Right lobe of liver (tissue), 6 donors: Measurements from ENCODE around the gene RBPJL. TPM values are rescaled to one million over a fixed set of nuclear protein-coding genes. Genes with fewer than 3 reads are reported as not detected.
"Not testable (repeated sequence)": the region's sequence is repeated elsewhere in the genome, so short reads cannot be mapped to it uniquely, and the experiment has no call there.

Source experiments
- ATAC-seq, 4 donors: fragments of 200-7000 bp; cut with Tn5 transposase; one replicate each; pipeline ENCODE4 v1.9.1; 2020; ENCODE audit warnings: mild to moderate bottlenecking in 4 of 4, moderate library complexity in 4 of 4
- DNase-seq, 3 donors: peaks; one replicate each; pipeline ENCODE4 v3.0.0-alpha.2; 2020
- H3K27ac ChIP-seq, 3 donors: fragments of 200-600 bp; one replicate each; pipeline ENCODE4 v1.8.0; 2022
- H3K27me3 ChIP-seq, 2 donors: fragments of 200-600 bp; one replicate each; pipeline ENCODE4 v1.8.0; 2022
- H3K36me3 ChIP-seq, 4 donors: fragments of 200-600 bp; sonication (generic) in 1 of 4; one replicate each; pipeline versions ENCODE4 v1.5.1 to v1.8.0; 2017 to 2022; ENCODE audit warnings: control low read depth in 1 of 4
- H3K4me1 ChIP-seq, 4 donors: fragments of 200-600 bp; sonication (generic) in 1 of 4; one replicate each; pipeline versions ENCODE4 v1.5.1 to v1.8.0; 2017 to 2022; ENCODE audit warnings: control low read depth in 1 of 4
- H3K4me3 ChIP-seq, 3 donors: fragments of 200-600 bp; one replicate each; pipeline ENCODE4 v1.8.0; 2022
- H3K9me3 ChIP-seq, 4 donors: fragments of 200-600 bp; sonication (generic) in 1 of 4; one replicate each; pipeline versions ENCODE4 v1.5.1 to v1.8.0; 2017 to 2022; ENCODE audit warnings: control low read depth in 1 of 4
- CTCF ChIP-seq, 4 donors: fragments of 200-600 bp in 3 of 4; fragments of 450-650 bp in 1 of 4; IDR thresholded peaks; one replicate each; pipeline versions ENCODE4 v1.5.1 to v1.8.0; 2016 to 2022; ENCODE audit warnings: antibody characterized with exemption in 4 of 4, mild to moderate bottlenecking in 2 of 4
- POLR2A ChIP-seq: fragments of 450-650 bp; IDR thresholded peaks from one replicate; pipeline ENCODE4 v1.6.1; 2017; ENCODE audit warnings: antibody characterized with exemption, mild to moderate bottlenecking
- WGBS: methylation state at CpG from one replicate; pipeline ENCODE4 v1.1.6; 2018; ENCODE audit warnings: low coverage, low lambda C conversion rate; ENCODE audit not compliant: insufficient coverage; ENCODE audit errors: missing lambda C conversion rate; 5-methylcytosine and 5-hydroxymethylcytosine counted together
- intact Hi-C, 2 donors: fragments of 100-400 bp; cut with DNase I; formaldehyde crosslinking; loops; one replicate each; pipeline versions ENCODE4 v1.11.2 to v1.14.1; 2022
- total RNA-seq, 6 experiments: library from RNA; depleted of rRNA in 2 of 6; stranded (reverse); fragments of >200 nt in 2 of 6; fragmentation: NEBNext Ultra II Directional in 3 of 6; extraction: Animal tissue kit (Norgen Biotek cat#: 25700) in 3 of 6; gene quantifications; one replicate each; pipeline versions ENCODE4 v1.1.0 to v1.2.4, GENCODE V29; 2016 to 2023
- donor health status: DM: no; HTN: yes; CAD: no.
- donor health status: DM: no; HTN: no; CAD: no.
- donor health status: DM: no; HTN: no; CAD: no.
- donor health status: DM: no; HTN: yes; CAD: no.
- donor health status: DM: no; HTN: yes; CAD: no.

RBPJL gene
- total RNA-seq, 6 experiments from 2014 or later = not detected

- intact Hi-C loops = no loop called here
- no peaks in the 10 kb centered on the region for H3K9me3 ChIP-seq
These were observed 41.5 kb downstream of the RBPJL start, which contains the start of gene SDC4 for GRCh38 chr20:45347936-45348778. TSS of gene SDC4 (minus strand) at chr20:45348424. CDS start at chr20:45348384, 40 bp downstream.

GRCh38 chr20:45350217-45350616 lies 43.6 kb downstream of the RBPJL start:
- ATAC-seq = no peak
- Histone ChIP-seq H3K27ac (no peak overlapping the region), H3K9me3 (no peaks in the 10 kb centered on the region), H3K4me3 (no peak overlapping the region), H3K4me1 (no peaks in the 10 kb centered on the region), H3K36me3 (no peaks in the 10 kb centered on the region), H3K27me3 (no peaks in the 10 kb centered on the region)
- no peak for DNase-seq
- TF ChIP-seq POLR2A (no peak), CTCF (IDR thresholded peaks at IDR 0.05) (no peak)
- 27% methylated on average over 1 of the region's 1 CpG for WGBS
- intact Hi-C loops = no loop called here

More at GRCh38 chr20:45347936-45348778, 41.5 kb downstream of the RBPJL start, which contains the start of gene SDC4:
- TF ChIP-seq POLR2A (peak; percentile 93), CTCF (IDR thresholded peaks at IDR 0.05) (no peak)
- peak within 1 kb of the TSS; percentile 78 to 90 (median 84) for H3K4me3 ChIP-seq
- WGBS = 0% methylated on average over 3 of the region's 77 CpGs
- peak within 1 kb of the TSS; percentile 91 to 99 (median 97) for H3K27ac ChIP-seq
- peak; percentile 76 to 81 (median 79) for DNase-seq
- H3K27me3 ChIP-seq = no peaks in the 10 kb centered on the region
- ATAC-seq = peak; percentile 47 to 73 (median 68)
- H3K36me3 ChIP-seq = no peaks in the 10 kb centered on the region
- H3K4me1 ChIP-seq = peaks cover 0 to 16% (median 0%) of the 10 kb centered on the region in 4 donors

- H3K27me3 ChIP-seq, H3K9me3 ChIP-seq, H3K27ac ChIP-seq, ATAC-seq, H3K4me3 ChIP-seq, H3K36me3 ChIP-seq, intact Hi-C loops, DNase-seq, H3K4me1 ChIP-seq: not testable (repeated sequence)
- 86% methylated on average over 10 of the region's 10 CpGs for WGBS
These were observed 44.2 kb downstream of the RBPJL start for GRCh38 chr20:45350795-45351194.

- ATAC-seq (no peak), DNase-seq (no peak)
- no peak for TF ChIP-seq CTCF (IDR thresholded peaks at IDR 0.05)
- no peak for TF ChIP-seq POLR2A
- Histone ChIP-seq H3K27me3 (no peaks in the 10 kb centered on the region), H3K4me1 (peaks cover 0 to 12% (median 3%) of the 10 kb centered on the region in 4 donors), H3K36me3 (no peaks in the 10 kb centered on the region), H3K4me3 (no peak overlapping the region), H3K27ac (no peak overlapping the region), H3K9me3 (no peaks in the 10 kb centered on the region)
- WGBS = 87% methylated on average over 3 of the region's 3 CpGs
- intact Hi-C loops = no loop called here
These were observed 46.1 kb downstream of the RBPJL start for GRCh38 chr20:45352729-45353128.

- no peak for ATAC-seq
- intact Hi-C loops = no loop called here
- no peak overlapping the region for H3K4me3 ChIP-seq
- no peak for DNase-seq
- TF ChIP-seq POLR2A = no peak
- no peak for TF ChIP-seq CTCF (IDR thresholded peaks at IDR 0.05)
- peaks cover 0 to 19% (median 7%) of the 10 kb centered on the region in 4 donors for H3K4me1 ChIP-seq
- H3K27ac ChIP-seq = no peak overlapping the region
- no peaks in the 10 kb centered on the region for H3K9me3 ChIP-seq
- WGBS = 88% methylated on average over 1 of the region's 1 CpG
- no peaks in the 10 kb centered on the region for H3K27me3 ChIP-seq
- no peaks in the 10 kb centered on the region for H3K36me3 ChIP-seq
These were observed 47.1 kb downstream of the RBPJL start for GRCh38 chr20:45353746-45354145.
